Activated CD8-positive, alpha-beta memory T cell treated with anti-CD3 and anti-CD28 coated beads, Interleukin-2, amount 50 U/mL, for 48 hours (primary cell): ENCODE measurements around the gene DCUN1D2.
"Not testable (repeated sequence)": the region's sequence is repeated elsewhere in the genome, so short reads cannot be mapped to it uniquely, and the experiment has no call there.

Experiments
- DNase-seq: peaks from one replicate; pipeline ENCODE4 v3.0.0-alpha.2; 2020

DCUN1D2 gene

DNA sequence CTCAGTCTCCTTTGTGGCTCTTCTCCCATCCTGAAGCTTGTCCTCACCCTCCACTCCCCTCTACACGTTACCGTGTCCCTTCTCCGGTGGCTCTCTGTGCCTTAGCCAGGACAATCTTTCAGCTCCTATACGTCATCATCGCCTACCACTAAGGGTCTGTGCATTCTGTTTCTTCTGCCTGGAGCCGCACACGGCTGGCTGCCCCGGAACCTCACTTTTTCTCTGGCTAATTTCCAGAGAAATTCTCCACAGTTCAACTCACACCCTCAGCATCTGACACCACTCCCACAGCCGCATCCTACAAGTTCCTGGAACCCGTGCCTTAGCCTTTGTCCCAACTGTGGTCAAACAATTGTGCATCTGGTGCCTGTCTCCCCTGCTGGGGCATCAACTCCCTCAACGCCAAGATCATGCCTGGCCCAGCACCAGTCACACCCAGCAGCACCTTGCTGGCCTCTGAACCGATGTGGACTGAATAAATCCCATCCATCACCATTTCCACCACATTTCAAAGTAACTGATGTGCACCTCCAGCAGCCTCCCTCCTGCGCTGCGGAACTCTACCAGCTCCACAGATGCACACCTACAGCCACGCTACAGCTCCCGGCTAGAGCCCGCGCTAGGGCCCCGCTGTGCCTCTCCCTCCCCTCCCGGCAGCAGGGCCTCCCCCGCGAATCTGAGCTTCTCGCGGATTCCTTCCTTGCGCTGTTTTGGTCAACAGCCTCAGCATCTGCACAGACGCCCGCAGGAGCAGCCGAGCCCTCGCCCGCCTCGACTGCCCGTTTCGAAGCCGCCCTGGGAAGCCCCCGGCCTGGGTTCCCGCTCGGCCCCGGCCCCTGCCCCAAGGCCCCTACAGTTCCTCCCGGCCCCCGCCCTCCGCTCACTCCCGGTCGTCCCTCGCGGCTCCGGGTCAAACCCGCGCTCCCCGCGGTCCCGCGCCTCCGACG lies 689 bp downstream of the DCUN1D2 start:
- DNase-seq = peak; percentile 78

DNA sequence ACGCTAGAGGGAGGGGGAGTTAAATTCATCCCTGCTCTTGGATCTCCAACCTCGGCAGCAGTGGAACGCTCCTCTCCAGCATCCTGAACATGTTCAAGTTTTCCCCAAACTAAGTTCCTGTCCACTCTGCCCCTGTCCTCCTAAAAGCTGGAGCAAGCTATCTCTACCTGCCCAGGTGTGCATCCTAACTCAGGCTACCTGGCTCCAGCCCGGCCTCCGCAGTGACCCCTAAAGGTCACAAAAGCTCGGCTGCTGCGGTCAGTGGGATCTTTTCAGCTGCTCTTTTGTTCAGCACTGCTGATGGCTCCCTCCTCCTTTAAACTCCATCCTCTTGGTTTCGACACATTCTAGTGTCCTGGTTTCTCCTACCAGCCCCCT lies 1.4 kb downstream of the DCUN1D2 start:
- DNase-seq = no peak

GRCh38 chr13:113488283-113488682 lies 2.2 kb downstream of the DCUN1D2 start:
- no peak for DNase-seq

- DNase-seq = no peak
These were observed 3.8 kb downstream of the DCUN1D2 start for GRCh38 chr13:113486698-113487097.

DNA sequence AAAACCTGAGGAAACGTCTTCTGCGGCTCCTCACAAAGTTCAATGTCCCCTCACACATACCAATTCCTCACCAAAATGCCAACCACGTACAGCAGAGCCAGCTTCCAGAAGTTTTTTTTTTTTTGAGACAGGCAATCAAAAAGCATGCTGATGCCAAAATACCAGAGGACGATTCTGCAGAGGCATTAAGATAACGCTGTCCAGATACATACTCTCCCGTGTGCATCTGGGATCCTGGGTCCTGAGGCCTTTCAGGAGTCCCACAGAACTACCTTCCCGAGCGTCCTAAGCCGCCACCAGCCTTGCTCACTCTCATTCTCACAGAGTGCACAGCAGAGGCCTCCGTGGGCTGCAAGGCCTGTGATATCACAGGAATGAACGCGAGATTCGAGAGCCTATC lies 5.0 kb downstream of the DCUN1D2 start:
- DNase-seq = no peak

- DNase-seq = no peak
These were observed 6.8 kb downstream of the DCUN1D2 start for GRCh38 chr13:113483504-113484293.

- DNase-seq = no peak
These were observed 7.4 kb downstream of the DCUN1D2 start for GRCh38 chr13:113483081-113483480.

GRCh38 chr13:113479179-113479578 lies 11.3 kb downstream of the DCUN1D2 start:
- no peak for DNase-seq

DNA sequence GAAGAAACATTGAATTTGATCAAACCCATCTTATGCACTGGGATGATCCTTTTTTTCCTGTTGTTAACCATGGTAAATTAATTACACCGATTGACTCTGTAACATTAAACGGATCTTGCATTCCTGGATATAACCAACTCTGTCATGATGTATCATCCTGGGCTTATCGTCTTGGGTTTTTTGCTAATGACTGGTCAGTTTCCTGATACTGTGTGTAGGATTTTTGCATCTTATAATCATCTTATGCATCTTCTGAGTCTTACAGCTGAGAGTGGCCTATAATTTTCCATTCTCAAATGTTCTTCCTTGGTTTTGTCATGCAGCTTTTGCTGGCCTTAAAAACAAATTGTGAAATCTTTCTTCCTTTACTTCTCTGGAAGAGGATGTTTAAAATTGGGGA lies 12.8 kb downstream of the DCUN1D2 start:
- no peak for DNase-seq

GRCh38 chr13:113476811-113477210 lies 13.7 kb downstream of the DCUN1D2 start:
- no peak for DNase-seq

DNA sequence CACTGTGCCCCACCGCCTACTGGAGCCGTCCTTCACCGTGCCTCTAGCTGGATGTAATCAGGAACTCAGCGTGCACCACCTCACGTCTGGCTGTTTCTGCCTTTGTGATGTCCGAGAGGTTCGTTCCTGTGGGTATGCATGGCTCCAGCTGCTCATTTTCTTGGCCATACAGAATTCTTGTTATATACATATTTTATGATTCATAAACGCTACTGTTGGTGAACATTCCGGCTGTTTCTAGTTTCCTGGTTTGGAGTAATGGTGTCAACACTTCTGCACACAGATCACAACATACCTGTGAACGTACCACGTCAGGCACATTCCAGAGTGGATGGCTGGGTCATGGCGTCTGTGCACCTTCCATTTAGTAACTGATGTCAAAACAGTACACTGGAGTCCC lies 14.6 kb downstream of the DCUN1D2 start:
- DNase-seq = no peak

DNA sequence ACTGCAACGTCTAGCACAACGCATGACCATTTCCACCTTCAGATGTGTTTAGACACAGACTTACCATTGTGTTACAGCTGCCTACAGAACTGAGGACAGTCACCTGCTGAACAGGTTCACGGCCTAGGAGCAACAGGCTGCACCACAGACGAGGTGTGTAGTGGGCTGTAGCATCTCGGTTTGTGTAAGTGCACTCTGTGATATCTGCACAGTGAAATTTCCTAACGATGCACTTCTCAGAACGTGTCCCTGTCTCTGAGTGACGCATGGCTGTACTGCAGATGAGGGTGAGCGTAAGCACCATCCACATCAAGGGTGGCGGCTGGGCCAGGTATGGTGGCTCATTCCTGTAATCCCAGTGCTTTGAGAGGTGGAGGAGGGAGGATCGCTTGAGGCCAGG lies 15.2 kb downstream of the DCUN1D2 start:
- no peak for DNase-seq

DNA sequence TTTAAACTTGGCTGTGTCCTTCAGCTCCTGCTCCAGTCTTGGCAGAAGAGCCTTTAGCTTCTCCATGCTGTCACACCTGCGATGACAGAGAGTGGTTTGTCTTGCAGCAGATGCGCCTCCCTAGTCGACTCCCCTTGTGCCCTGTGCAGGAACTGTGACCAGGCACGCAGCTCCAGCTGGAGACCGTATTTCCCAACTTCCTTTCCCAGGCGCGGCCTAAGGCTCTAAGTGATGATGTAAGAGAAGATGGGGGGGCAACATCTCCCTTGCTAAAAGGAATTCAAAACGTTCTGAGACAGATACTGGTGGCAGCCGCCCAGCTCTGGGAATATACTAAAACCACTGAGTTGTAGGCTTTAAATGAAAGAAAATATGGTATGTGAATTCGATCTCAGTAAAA lies 16.3 kb downstream of the DCUN1D2 start:
- no peak for DNase-seq

- no peak for DNase-seq
These were observed 18.0 kb downstream of the DCUN1D2 start for GRCh38 chr13:113472355-113473025.

GRCh38 chr13:113471844-113472243 lies 18.7 kb downstream of the DCUN1D2 start:
- DNase-seq = no peak

DNA sequence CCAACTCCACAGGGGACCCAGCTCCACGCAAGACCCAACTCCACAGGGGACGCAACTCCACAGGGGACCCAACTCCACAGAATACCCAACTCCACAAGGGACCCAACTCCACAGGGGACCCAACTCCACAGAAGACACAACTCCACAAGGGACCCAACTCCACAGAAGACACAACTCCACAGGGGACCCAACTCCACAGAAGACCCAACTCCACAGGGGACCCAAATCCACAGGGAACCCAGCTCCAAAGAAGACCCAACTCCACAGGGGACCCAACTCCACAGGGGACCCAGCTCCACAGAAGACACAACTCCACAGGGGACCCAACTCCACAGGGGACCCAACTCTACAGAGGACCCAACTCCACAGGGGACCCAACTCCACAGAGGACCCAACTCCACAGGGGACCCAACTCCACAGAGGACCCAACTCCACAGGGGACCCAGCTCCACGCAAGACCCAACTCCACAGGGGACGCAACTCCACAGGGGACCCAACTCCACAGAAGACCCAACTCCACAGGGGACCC lies 19.8 kb downstream of the DCUN1D2 start:
- DNase-seq = not testable (repeated sequence)

- DNase-seq = no peak
These were observed 20.4 kb downstream of the DCUN1D2 start for GRCh38 chr13:113470073-113470472.

DNA sequence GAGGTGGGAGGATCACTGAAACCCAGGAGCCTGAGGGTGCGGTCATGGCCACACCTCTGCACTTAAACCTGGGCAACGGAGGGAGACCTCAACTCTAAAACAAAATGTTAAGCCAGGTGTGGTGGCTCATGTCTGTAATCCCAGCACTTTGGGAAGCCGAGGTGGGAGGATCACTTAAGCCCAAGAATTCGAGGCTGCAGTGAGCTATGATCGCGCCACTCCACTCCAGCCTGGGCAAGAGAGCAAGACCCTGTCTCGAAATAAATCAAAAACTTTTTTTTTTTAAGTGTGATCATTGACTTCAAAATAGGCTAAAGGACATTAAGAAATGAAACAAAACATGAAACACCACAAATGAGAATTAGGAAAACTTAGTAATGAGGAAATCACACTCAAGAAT lies 20.9 kb downstream of the DCUN1D2 start:
- DNase-seq = no peak

DNA sequence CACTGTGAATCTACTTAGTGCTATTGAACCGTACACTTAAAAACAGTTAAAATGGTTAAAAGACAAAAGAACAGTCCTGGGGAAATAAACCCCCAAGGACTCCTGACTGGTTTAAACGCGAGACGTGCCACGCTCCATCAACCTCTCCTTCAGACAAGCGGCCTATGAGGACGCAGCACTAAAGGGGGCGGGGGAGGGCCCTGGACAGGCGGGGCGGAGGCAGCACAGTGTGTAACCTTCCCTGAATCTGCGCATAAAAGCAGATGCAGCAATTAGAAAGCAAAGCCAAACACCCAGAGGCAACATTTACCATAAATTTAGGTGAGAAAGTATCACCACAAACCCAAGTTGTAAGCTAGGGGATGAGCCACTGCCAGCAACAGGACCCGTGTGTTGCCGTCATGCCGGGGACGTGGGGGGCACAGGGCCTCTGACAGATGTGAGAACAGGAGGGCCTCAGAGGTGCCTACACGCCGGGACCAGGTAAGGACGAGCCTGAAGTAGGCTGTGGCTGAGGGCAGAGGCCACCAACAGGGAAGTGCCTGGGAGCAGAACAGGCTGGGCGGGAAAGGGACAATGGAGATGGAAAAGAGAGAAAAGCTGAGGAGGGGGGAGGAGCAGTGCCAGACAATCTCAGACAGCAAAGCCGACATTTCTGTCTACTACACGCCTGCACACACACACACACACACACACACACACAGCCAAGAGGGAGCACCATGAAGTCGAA lies 21.9 kb downstream of the DCUN1D2 start:
- no peak for DNase-seq

- DNase-seq = no peak
These were observed 22.5 kb downstream of the DCUN1D2 start for GRCh38 chr13:113468029-113468428.

DNA sequence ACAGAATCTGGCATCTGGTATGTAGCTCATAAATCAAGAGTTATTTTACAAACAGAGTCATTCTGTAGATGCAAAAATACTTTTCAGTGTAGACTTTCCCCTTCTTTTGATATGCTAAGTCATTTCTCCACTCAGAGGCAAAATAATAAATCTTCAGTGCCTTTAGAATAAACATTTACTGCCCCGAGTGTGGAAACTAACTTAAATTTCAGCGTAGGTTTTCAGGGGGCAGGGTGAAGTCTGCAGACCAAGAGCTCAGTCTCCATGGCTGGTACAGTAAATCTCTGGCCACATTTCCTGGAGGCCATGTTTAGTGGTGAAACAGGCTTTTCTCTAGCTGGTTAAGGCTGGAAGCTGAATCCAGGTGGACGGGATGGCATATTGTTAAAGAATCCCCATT lies 24.1 kb downstream of the DCUN1D2 start:
- DNase-seq = no peak

DNA sequence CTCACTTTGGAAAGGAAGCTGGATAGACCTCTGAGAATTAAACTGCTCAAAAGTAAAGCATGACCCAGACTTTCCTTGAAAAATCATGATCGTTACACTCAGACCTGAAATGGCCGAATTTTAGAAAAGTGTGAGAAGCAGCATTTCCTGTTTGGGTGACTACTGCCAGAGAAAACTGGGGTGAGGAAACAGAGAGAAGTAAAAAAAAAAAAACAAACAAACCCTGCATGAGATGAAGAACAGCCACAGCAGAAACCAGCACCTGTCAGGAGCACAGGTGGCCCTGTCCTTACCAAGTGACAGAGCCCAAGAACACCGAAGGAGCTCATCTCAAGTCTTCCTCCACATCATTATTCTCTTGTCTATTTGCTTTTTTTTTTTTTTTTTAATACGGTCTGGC lies 25.2 kb downstream of the DCUN1D2 start:
- no peak for DNase-seq

DNA sequence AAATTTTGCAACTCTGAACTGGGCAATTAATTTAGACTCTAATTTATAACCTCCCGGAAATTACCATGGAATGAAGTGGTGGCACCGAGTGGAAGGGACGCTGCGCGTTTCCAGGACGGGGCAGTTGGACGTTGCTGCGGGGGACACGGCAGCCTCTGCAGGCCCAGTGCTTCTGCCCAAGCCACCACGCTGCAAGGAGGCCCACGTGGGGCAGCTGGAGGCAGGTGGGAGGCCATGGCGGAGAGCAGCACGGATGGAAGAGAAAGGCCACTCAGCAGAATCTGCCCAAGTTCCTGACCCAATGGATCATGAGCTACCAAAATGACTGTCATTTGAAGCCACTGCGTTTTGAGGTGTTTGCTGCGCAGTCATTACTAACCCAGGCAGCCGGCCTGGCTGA lies 26.0 kb downstream of the DCUN1D2 start:
- DNase-seq = no peak
